Measurements from ENCODE around the gene CINP. TPM values are rescaled to one million over a fixed set of nuclear protein-coding genes. Genes with fewer than 3 reads are reported as not detected.

CINP gene
- total and polyA plus RNA-seq, 2 experiments from 2014 or later: 54.0 to 63.1 TPM

DNA sequence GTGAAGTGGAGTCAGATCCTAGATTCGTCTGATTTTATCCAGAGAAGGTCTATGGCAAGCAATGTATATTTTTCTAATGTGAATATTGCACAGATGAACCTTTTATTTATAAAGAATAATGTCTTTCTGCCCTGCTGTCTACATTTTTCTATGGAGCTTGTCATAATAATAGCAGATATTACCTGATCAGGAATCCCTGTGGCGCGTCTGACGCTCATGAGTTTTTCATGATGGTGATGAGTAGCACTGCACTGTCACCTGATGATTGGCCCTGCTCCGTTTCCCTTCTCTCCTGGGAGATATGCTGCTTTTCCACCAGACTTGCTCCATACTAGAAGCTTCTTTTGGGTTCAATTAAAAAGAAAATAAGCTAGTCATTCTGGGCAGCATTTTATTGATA is 20.5 kb downstream of the CINP start:
- no peaks in the 10 kb centered on the region for H3F3A ChIP-seq (replicated peaks; ENCODE audit: low read depth)
- no peak overlapping the region for H2AFZ ChIP-seq
- H3K36me3 ChIP-seq (ENCODE audit: insufficient read depth): no peaks in the 10 kb centered on the region; the same call in 1 of the 2 replicates
- peaks cover 5% of the 10 kb centered on the region for H3K27me3 Mint-ChIP-seq (ENCODE audit: insufficient read depth, low read depth, poor library complexity)
- H3K4me2 ChIP-seq: no peak overlapping the region
- H3K27me3 ChIP-seq (ENCODE audit: insufficient read depth): no peaks in the 10 kb centered on the region
- H3K4me3 Mint-ChIP-seq: no peak overlapping the region
- DNase-seq (ENCODE audit: low spot score): no peak
- TF ChIP-seq CREB1 (CRISPR knock-in tag; IDR thresholded peaks at IDR 0.05; ENCODE audit: low read depth) (no peak), ZNF331 (CRISPR knock-in tag; IDR thresholded peaks at IDR 0.05; ENCODE audit: low read depth) (no peak), JUNB (IDR thresholded peaks at IDR 0.05; ENCODE audit: unreplicated experiment) (no peak), EZH2 (IDR thresholded peaks at IDR 0.05; ENCODE audit: low read depth, unreplicated experiment) (no peak), ZNF114 (CRISPR knock-in tag; IDR thresholded peaks at IDR 0.05) (no peak), STAT1 (IDR thresholded peaks at IDR 0.05; ENCODE audit: unreplicated experiment) (no peak), EZH2phosphoT487 (IDR thresholded peaks at IDR 0.05; ENCODE audit: unreplicated experiment) (no peak), NANOG (IDR thresholded peaks at IDR 0.05; ENCODE audit: borderline replicate concordance) (no peak), POLR2AphosphoS5 (IDR thresholded peaks at IDR 0.05; ENCODE audit: low read depth) (no peak), REST (IDR thresholded peaks at IDR 0.05; ENCODE audit: unreplicated experiment) (no peak)
- TF ChIP-seq, protein P1, sequence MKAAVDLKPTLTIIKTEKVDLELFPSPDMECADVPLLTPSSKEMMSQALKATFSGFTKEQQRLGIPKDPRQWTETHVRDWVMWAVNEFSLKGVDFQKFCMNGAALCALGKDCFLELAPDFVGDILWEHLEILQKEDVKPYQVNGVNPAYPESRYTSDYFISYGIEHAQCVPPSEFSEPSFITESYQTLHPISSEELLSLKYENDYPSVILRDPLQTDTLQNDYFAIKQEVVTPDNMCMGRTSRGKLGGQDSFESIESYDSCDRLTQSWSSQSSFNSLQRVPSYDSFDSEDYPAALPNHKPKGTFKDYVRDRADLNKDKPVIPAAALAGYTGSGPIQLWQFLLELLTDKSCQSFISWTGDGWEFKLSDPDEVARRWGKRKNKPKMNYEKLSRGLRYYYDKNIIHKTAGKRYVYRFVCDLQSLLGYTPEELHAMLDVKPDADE (IDR thresholded peaks at IDR 0.05): no peak
- TF ChIP-seq, protein P2, sequence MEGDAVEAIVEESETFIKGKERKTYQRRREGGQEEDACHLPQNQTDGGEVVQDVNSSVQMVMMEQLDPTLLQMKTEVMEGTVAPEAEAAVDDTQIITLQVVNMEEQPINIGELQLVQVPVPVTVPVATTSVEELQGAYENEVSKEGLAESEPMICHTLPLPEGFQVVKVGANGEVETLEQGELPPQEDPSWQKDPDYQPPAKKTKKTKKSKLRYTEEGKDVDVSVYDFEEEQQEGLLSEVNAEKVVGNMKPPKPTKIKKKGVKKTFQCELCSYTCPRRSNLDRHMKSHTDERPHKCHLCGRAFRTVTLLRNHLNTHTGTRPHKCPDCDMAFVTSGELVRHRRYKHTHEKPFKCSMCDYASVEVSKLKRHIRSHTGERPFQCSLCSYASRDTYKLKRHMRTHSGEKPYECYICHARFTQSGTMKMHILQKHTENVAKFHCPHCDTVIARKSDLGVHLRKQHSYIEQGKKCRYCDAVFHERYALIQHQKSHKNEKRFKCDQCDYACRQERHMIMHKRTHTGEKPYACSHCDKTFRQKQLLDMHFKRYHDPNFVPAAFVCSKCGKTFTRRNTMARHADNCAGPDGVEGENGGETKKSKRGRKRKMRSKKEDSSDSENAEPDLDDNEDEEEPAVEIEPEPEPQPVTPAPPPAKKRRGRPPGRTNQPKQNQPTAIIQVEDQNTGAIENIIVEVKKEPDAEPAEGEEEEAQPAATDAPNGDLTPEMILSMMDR (conservative IDR thresholded peaks at IDR 0.05; ENCODE audit: low read depth in 2 of 2): no peak
- TF ChIP-seq, protein P3, sequence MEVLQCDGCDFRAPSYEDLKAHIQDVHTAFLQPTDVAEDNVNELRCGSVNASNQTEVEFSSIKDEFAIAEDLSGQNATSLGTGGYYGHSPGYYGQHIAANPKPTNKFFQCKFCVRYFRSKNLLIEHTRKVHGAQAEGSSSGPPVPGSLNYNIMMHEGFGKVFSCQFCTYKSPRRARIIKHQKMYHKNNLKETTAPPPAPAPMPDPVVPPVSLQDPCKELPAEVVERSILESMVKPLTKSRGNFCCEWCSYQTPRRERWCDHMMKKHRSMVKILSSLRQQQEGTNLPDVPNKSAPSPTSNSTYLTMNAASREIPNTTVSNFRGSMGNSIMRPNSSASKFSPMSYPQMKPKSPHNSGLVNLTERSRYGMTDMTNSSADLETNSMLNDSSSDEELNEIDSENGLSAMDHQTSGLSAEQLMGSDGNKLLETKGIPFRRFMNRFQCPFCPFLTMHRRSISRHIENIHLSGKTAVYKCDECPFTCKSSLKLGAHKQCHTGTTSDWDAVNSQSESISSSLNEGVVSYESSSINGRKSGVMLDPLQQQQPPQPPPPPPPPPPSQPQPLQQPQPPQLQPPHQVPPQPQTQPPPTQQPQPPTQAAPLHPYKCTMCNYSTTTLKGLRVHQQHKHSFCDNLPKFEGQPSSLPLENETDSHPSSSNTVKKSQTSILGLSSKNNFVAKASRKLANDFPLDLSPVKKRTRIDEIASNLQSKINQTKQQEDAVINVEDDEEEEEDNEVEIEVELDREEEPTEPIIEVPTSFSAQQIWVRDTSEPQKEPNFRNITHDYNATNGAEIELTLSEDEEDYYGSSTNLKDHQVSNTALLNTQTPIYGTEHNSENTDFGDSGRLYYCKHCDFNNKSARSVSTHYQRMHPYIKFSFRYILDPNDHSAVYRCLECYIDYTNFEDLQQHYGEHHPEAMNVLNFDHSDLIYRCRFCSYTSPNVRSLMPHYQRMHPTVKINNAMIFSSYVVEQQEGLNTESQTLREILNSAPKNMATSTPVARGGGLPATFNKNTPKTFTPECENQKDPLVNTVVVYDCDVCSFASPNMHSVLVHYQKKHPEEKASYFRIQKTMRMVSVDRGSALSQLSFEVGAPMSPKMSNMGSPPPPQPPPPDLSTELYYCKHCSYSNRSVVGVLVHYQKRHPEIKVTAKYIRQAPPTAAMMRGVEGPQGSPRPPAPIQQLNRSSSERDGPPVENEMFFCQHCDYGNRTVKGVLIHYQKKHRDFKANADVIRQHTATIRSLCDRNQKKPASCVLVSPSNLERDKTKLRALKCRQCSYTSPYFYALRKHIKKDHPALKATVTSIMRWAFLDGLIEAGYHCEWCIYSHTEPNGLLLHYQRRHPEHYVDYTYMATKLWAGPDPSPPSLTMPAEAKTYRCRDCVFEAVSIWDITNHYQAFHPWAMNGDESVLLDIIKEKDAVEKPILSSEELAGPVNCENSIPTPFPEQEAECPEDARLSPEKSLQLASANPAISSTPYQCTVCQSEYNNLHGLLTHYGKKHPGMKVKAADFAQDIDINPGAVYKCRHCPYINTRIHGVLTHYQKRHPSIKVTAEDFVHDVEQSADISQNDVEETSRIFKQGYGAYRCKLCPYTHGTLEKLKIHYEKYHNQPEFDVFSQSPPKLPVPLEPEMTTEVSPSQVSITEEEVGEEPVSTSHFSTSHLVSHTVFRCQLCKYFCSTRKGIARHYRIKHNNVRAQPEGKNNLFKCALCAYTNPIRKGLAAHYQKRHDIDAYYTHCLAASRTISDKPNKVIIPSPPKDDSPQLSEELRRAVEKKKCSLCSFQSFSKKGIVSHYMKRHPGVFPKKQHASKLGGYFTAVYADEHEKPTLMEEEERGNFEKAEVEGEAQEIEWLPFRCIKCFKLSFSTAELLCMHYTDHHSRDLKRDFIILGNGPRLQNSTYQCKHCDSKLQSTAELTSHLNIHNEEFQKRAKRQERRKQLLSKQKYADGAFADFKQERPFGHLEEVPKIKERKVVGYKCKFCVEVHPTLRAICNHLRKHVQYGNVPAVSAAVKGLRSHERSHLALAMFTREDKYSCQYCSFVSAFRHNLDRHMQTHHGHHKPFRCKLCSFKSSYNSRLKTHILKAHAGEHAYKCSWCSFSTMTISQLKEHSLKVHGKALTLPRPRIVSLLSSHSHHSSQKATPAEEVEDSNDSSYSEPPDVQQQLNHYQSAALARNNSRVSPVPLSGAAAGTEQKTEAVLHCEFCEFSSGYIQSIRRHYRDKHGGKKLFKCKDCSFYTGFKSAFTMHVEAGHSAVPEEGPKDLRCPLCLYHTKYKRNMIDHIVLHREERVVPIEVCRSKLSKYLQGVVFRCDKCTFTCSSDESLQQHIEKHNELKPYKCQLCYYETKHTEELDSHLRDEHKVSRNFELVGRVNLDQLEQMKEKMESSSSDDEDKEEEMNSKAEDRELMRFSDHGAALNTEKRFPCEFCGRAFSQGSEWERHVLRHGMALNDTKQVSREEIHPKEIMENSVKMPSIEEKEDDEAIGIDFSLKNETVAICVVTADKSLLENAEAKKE (CRISPR knock-in tag; IDR thresholded peaks at IDR 0.05): no peak
- no peaks in the 10 kb centered on the region for H3K4me1 ChIP-seq (ENCODE audit: insufficient read depth)
- ATAC-seq: no peak
- H3K27ac Mint-ChIP-seq: no peak overlapping the region
- H3K27ac ChIP-seq (ENCODE audit: low read depth): no peak overlapping the region
- no peaks in the 10 kb centered on the region for H3K9me3 Mint-ChIP-seq
- peaks cover 44% of the 10 kb centered on the region for H3K36me3 Mint-ChIP-seq (ENCODE audit: low read depth)
- peaks cover 5% of the 10 kb centered on the region for H3K4me1 Mint-ChIP-seq
- H3K79me2 ChIP-seq (replicated peaks; ENCODE audit: insufficient read depth): no peaks in the 10 kb centered on the region
- H3K4me3 ChIP-seq: no peak overlapping the region
- no peaks in the 10 kb centered on the region for H4K20me1 ChIP-seq (replicated peaks; ENCODE audit: insufficient read depth)
- no peaks in the 10 kb centered on the region for H3K9me2 ChIP-seq (ENCODE audit: insufficient read depth)
